Esophagus squamous epithelium (tissue), 5 donors: Measurements from ENCODE around the gene NEU4. TPM values are rescaled to one million over a fixed set of nuclear protein-coding genes. Genes with fewer than 3 reads are reported as not detected.
"Not testable (repeated sequence)": the region's sequence is repeated elsewhere in the genome, so short reads cannot be mapped to it uniquely, and the experiment has no call there.

Experiments
- DNase-seq: peaks from one replicate; lab custom pipeline; 2025; lab: John Stamatoyannopoulos, UW
- H3K27ac ChIP-seq, 4 donors: fragments of 200-600 bp; sonication (generic); one replicate each; pipeline ENCODE4 v1.5.1; 2016 to 2019; ENCODE audit warnings: mild to moderate bottlenecking in 1 of 4
- H3K27me3 ChIP-seq, 4 donors: fragments of 200-600 bp; sonication (generic); 1 replicate in 3 of 4; 2 replicates in 1 of 4; pipeline versions ENCODE4 v1.5.1 to v1.6.0; 2017 to 2021; ENCODE audit warnings: antibody characterized with exemption in 1 of 4
- H3K36me3 ChIP-seq, 3 donors: fragments of 200-600 bp; sonication (generic); one replicate each; pipeline ENCODE4 v1.5.1; 2016 to 2019
- H3K4me1 ChIP-seq, 3 donors: fragments of 200-600 bp; sonication (generic); one replicate each; pipeline ENCODE4 v1.5.1; 2017 to 2019
- H3K4me3 ChIP-seq, 4 donors: fragments of 200-600 bp; sonication (generic); 1 replicate in 3 of 4; 2 replicates in 1 of 4; pipeline ENCODE4 v1.5.1; 2016 to 2019; ENCODE audit warnings: mild to moderate bottlenecking in 2 of 4, moderate library complexity in 1 of 4
- H3K9me3 ChIP-seq, 3 donors: fragments of 200-600 bp; sonication (generic); one replicate each; pipeline ENCODE4 v1.5.1; 2016 to 2019
- CTCF ChIP-seq, 6 experiments: fragments of 450-650 bp in 4 of 6; fragments of 200-600 bp in 2 of 6; sonication (generic) in 2 of 6; IDR thresholded peaks; one replicate each; pipeline ENCODE4 v1.5.1; 2016 to 2019; ENCODE audit warnings: antibody characterized with exemption in 6 of 6, mild to moderate bottlenecking in 4 of 6, moderate library complexity in 4 of 6
- POLR2A ChIP-seq, 4 donors: fragments of 450-650 bp; IDR thresholded peaks; one replicate each; pipeline ENCODE4 v1.6.1; 2017; ENCODE audit warnings: antibody characterized with exemption in 4 of 4, mild to moderate bottlenecking in 4 of 4, moderate library complexity in 3 of 4
- WGBS, 2 donors: methylation state at CpG; one replicate each; pipeline ENCODE4 v1.1.5; 2018; 5-methylcytosine and 5-hydroxymethylcytosine counted together
- intact Hi-C: fragments of 100-400 bp; cut with DNase I; formaldehyde crosslinking; loops from one replicate; pipeline ENCODE4 v1.15.0; 2022
- total RNA-seq, 4 donors: library from RNA; depleted of rRNA; stranded (reverse); fragments of >200 nt; gene quantifications; one replicate each; pipeline ENCODE4 v1.1.0, GENCODE V29; 2016
- donor health status: DM: yes; HTN: yes; CAD: no.

NEU4 gene
- total RNA-seq, 4 donors from 2014 or later: not detected

GRCh38 chr2:241780939-241781569, 27.9 kb upstream of the NEU4 start:
- no peak for DNase-seq
- no peaks in the 10 kb centered on the region for H3K9me3 ChIP-seq
- TF ChIP-seq POLR2A (IDR thresholded peaks at IDR 0.05): no peak
- no peak for TF ChIP-seq CTCF (IDR thresholded peaks at IDR 0.05)
- H3K4me3 ChIP-seq: no peak overlapping the region
- peaks cover 17 to 22% (median 18%) of the 10 kb centered on the region in 3 donors for H3K4me1 ChIP-seq
- intact Hi-C loops: no loop called here
- no peaks in the 10 kb centered on the region for H3K36me3 ChIP-seq
- peaks cover 0 to 13% (median 0%) of the 10 kb centered on the region in 4 donors for H3K27me3 ChIP-seq
- H3K27ac ChIP-seq: no peak overlapping the region
- 84 to 87% methylated on average over 5 of the region's 5 CpGs for WGBS, 2 donors

GRCh38 chr2:241782053-241782452, 26.9 kb upstream of the NEU4 start:
- H3K27ac ChIP-seq, H3K36me3 ChIP-seq, H3K27me3 ChIP-seq, intact Hi-C loops, H3K9me3 ChIP-seq, H3K4me3 ChIP-seq, DNase-seq: not testable (repeated sequence)
- peaks cover 10 to 13% (median 11%) of the 10 kb centered on the region in 3 donors for H3K4me1 ChIP-seq
- 93 to 97% methylated on average over 3 of the region's 3 CpGs for WGBS, 2 donors

GRCh38 chr2:241788135-241788534, 20.9 kb upstream of the NEU4 start:
- Histone ChIP-seq H3K36me3 (no peaks in the 10 kb centered on the region), H3K27me3 (no peaks in the 10 kb centered on the region), H3K9me3 (no peaks in the 10 kb centered on the region), H3K27ac (no peak overlapping the region), H3K4me3 (no peak overlapping the region), H3K4me1 (no peaks in the 10 kb centered on the region)
- TF ChIP-seq CTCF (IDR thresholded peaks at IDR 0.05): no peak
- TF ChIP-seq POLR2A (IDR thresholded peaks at IDR 0.05): no peak
- no peak for DNase-seq
- intact Hi-C loops: no loop called here
- WGBS, 2 donors: 93 to 100% methylated on average over 4 of the region's 4 CpGs

- intact Hi-C loops: no loop called here
- no peak for DNase-seq
- Histone ChIP-seq H3K36me3 (no peaks in the 10 kb centered on the region), H3K27me3 (no peaks in the 10 kb centered on the region), H3K4me3 (no peak overlapping the region), H3K4me1 (no peaks in the 10 kb centered on the region), H3K27ac (no peak overlapping the region), H3K9me3 (no peaks in the 10 kb centered on the region)
- TF ChIP-seq CTCF (IDR thresholded peaks at IDR 0.05) (no peak), POLR2A (IDR thresholded peaks at IDR 0.05) (no peak)
- 24 to 56% methylated on average over 2 to 3 of the region's 3 CpGs for WGBS, 2 donors
Observed at GRCh38 chr2:241788572-241788971, 20.4 kb upstream of the NEU4 start.

GRCh38 chr2:241791385-241791784, 17.6 kb upstream of the NEU4 start:
- H3K36me3 ChIP-seq, DNase-seq, H3K4me1 ChIP-seq, intact Hi-C loops, H3K4me3 ChIP-seq, H3K27ac ChIP-seq, H3K9me3 ChIP-seq, H3K27me3 ChIP-seq: not testable (repeated sequence)
- WGBS, 2 donors: 23 to 51% methylated on average over 3 of the region's 3 CpGs

- Histone ChIP-seq H3K4me1 (no peaks in the 10 kb centered on the region), H3K9me3 (no peaks in the 10 kb centered on the region), H3K27ac (no peak overlapping the region), H3K4me3 (no peak overlapping the region), H3K27me3 (peaks cover 0 to 8% (median 0%) of the 10 kb centered on the region in 4 donors), H3K36me3 (no peaks in the 10 kb centered on the region)
- 93 to 95% methylated on average over 5 of the region's 5 CpGs for WGBS, 2 donors
- TF ChIP-seq POLR2A (IDR thresholded peaks at IDR 0.05) (no peak), CTCF (IDR thresholded peaks at IDR 0.05) (no peak)
- intact Hi-C loops: no loop called here
- no peak for DNase-seq
Observed at GRCh38 chr2:241793385-241793784, 15.6 kb upstream of the NEU4 start.
